ENCODE measurements around the gene APEX1. TPM values are rescaled to one million over a fixed set of nuclear protein-coding genes. Genes with fewer than 3 reads are reported as not detected.
"Not testable (repeated sequence)": the region's sequence is repeated elsewhere in the genome, so short reads cannot be mapped to it uniquely, and the experiment has no call there.

The APEX1 gene
- total RNA-seq, 2 donors from 2014 or later = 198 to 209 TPM

- no peak overlapping the region for H3K4me3 Mint-ChIP-seq
- ATAC-seq (replicated peaks in 1 of 2) (no peak), DNase-seq (no peak)
- H3K36me3 Mint-ChIP-seq (ENCODE audit: insufficient read depth in 2 of 2) = no peaks in the 10 kb centered on the region
- peaks cover 74% of the 10 kb centered on the region for H3K4me1 Mint-ChIP-seq (ENCODE audit: low read depth)
- H3K27me3 Mint-ChIP-seq (ENCODE audit: low read depth) = no peaks in the 10 kb centered on the region
- H3K27ac Mint-ChIP-seq = no peak overlapping the region
- H3K9me3 Mint-ChIP-seq = no peaks in the 10 kb centered on the region
These were observed 37.5 kb downstream of the APEX1 start for GRCh38 chr14:20492486-20492885.

- Mint-ChIP-seq H3K36me3 (ENCODE audit: insufficient read depth in 2 of 2) (no peaks in the 10 kb centered on the region), H3K4me1 (ENCODE audit: low read depth) (peaks cover 69% of the 10 kb centered on the region), H3K27ac (peak overlapping the region; percentile 83), H3K27me3 (ENCODE audit: low read depth) (no peaks in the 10 kb centered on the region), H3K4me3 (peak overlapping the region; percentile 37 to 54), H3K9me3 (no peaks in the 10 kb centered on the region)
- ATAC-seq (replicated peaks in 1 of 2) = no peak
- DNase-seq = no peak
These were observed 38.6 kb downstream of the APEX1 start for GRCh38 chr14:20493634-20494033.

GRCh38 chr14:20494935-20495766 lies 40.1 kb downstream of the APEX1 start:
- ATAC-seq (replicated peaks in 1 of 2) (peak; percentile 35 to 58), DNase-seq (no peak)
- Mint-ChIP-seq H3K4me1 (ENCODE audit: low read depth) (peaks cover 66% of the 10 kb centered on the region), H3K27me3 (ENCODE audit: low read depth) (no peaks in the 10 kb centered on the region), H3K9me3 (no peaks in the 10 kb centered on the region), H3K27ac (no peak overlapping the region), H3K36me3 (ENCODE audit: insufficient read depth in 2 of 2) (no peaks in the 10 kb centered on the region), H3K4me3 (peak overlapping the region in 1 of 2 donors; percentile 56)

GRCh38 chr14:20498622-20499021 lies 43.6 kb downstream of the APEX1 start:
- peak overlapping the region; percentile 5 to 23 for H3K4me3 Mint-ChIP-seq
- peak overlapping the region; percentile 6 for H3K27ac Mint-ChIP-seq
- H3K4me1 Mint-ChIP-seq (ENCODE audit: low read depth) = peaks cover 36% of the 10 kb centered on the region
- ATAC-seq (replicated peaks in 1 of 2) (peak in 1 of 2 donors; percentile 32), DNase-seq (no peak)
- H3K27me3 Mint-ChIP-seq (ENCODE audit: low read depth) = peaks cover 4% of the 10 kb centered on the region
- H3K36me3 Mint-ChIP-seq (ENCODE audit: insufficient read depth in 2 of 2) = no peaks in the 10 kb centered on the region
- H3K9me3 Mint-ChIP-seq = no peaks in the 10 kb centered on the region

- ATAC-seq (replicated peaks in 1 of 2) (peak; percentile 72 to 77), DNase-seq (peak in 1 of 2 donors; percentile 20)
- peaks cover 6% of the 10 kb centered on the region for H3K27me3 Mint-ChIP-seq (ENCODE audit: low read depth)
- H3K27ac Mint-ChIP-seq = no peak overlapping the region
- H3K4me3 Mint-ChIP-seq = no peak overlapping the region
- no peaks in the 10 kb centered on the region for H3K9me3 Mint-ChIP-seq
- H3K36me3 Mint-ChIP-seq (ENCODE audit: insufficient read depth in 2 of 2) = no peaks in the 10 kb centered on the region
- H3K4me1 Mint-ChIP-seq (ENCODE audit: low read depth) = peaks cover 32% of the 10 kb centered on the region
These were observed 44.1 kb downstream of the APEX1 start for GRCh38 chr14:20499108-20499507.

GRCh38 chr14:20499881-20500280 lies 44.9 kb downstream of the APEX1 start:
- Mint-ChIP-seq H3K27ac (no peak overlapping the region), H3K36me3 (ENCODE audit: insufficient read depth in 2 of 2) (no peaks in the 10 kb centered on the region), H3K4me1 (ENCODE audit: low read depth) (peaks cover 27% of the 10 kb centered on the region), H3K4me3 (no peak overlapping the region), H3K9me3 (no peaks in the 10 kb centered on the region), H3K27me3 (ENCODE audit: low read depth) (peaks cover 6% of the 10 kb centered on the region)
- DNase-seq (no peak), ATAC-seq (replicated peaks in 1 of 2) (no peak)

GRCh38 chr14:20501346-20501745 lies 46.3 kb downstream of the APEX1 start:
- H3K36me3 Mint-ChIP-seq (ENCODE audit: insufficient read depth in 2 of 2) = no peaks in the 10 kb centered on the region
- no peak for DNase-seq
- no peak for ATAC-seq (replicated peaks in 1 of 2)
- H3K4me1 Mint-ChIP-seq (ENCODE audit: low read depth) = peaks cover 13% of the 10 kb centered on the region
- H3K9me3 Mint-ChIP-seq = no peaks in the 10 kb centered on the region
- no peak overlapping the region for H3K4me3 Mint-ChIP-seq
- no peak overlapping the region for H3K27ac Mint-ChIP-seq
- peaks cover 6% of the 10 kb centered on the region for H3K27me3 Mint-ChIP-seq (ENCODE audit: low read depth)

GRCh38 chr14:20503898-20504297 lies 48.9 kb downstream of the APEX1 start:
- Mint-ChIP-seq H3K36me3 (ENCODE audit: insufficient read depth in 2 of 2) (no peaks in the 10 kb centered on the region), H3K4me3 (no peak overlapping the region), H3K9me3 (no peaks in the 10 kb centered on the region), H3K27ac (no peak overlapping the region), H3K4me1 (ENCODE audit: low read depth) (peaks cover 6% of the 10 kb centered on the region), H3K27me3 (ENCODE audit: low read depth) (peaks cover 6% of the 10 kb centered on the region)
- ATAC-seq (replicated peaks in 1 of 2) (no peak), DNase-seq (no peak)

- H3K4me3 Mint-ChIP-seq; ATAC-seq (replicated peaks in 1 of 2); H3K27me3 Mint-ChIP-seq (ENCODE audit: low read depth); H3K9me3 Mint-ChIP-seq; H3K36me3 Mint-ChIP-seq (ENCODE audit: insufficient read depth in 2 of 2); H3K27ac Mint-ChIP-seq; H3K4me1 Mint-ChIP-seq (ENCODE audit: low read depth); DNase-seq: not testable (repeated sequence)
These were observed 51.2 kb downstream of the APEX1 start for GRCh38 chr14:20506276-20506675.

- not testable (repeated sequence) for ATAC-seq (replicated peaks in 1 of 2); DNase-seq; H3K4me3 Mint-ChIP-seq
These were observed 51.7 kb downstream of the APEX1 start for GRCh38 chr14:20506752-20507151.

More at GRCh38 chr14:20506752-20507151, 51.7 kb downstream of the APEX1 start:
- not testable (repeated sequence) for H3K9me3 Mint-ChIP-seq; H3K27ac Mint-ChIP-seq; H3K4me1 Mint-ChIP-seq (ENCODE audit: low read depth); H3K27me3 Mint-ChIP-seq (ENCODE audit: low read depth); H3K36me3 Mint-ChIP-seq (ENCODE audit: insufficient read depth in 2 of 2)

Other genes with a start within 250 kb of the APEX1 start
- not detected for gene OR11H6, start 231.5 kb upstream of the APEX1 start, total RNA-seq
- not detected for gene OR11H7, start 226.2 kb upstream of the APEX1 start, total RNA-seq
- not detected for gene OR11H4, start 215.9 kb upstream of the APEX1 start, total RNA-seq
- 10 to 100 TPM; 15.5 to 16.7 TPM for gene TTC5, start 149.3 kb upstream of the APEX1 start, total RNA-seq
- 10 to 100 TPM; 73.4 to 89.9 TPM for gene CCNB1IP1, start 121.9 kb upstream of the APEX1 start, total RNA-seq
- gene PARP2, start 111.6 kb upstream of the APEX1 start, total RNA-seq = 10 to 100 TPM; 31.1 to 39.5 TPM
- 10 to 100 TPM; 40.2 to 41.4 TPM for gene TEP1, start 41.7 kb upstream of the APEX1 start, total RNA-seq
- gene KLHL33, start 19.1 kb upstream of the APEX1 start, total RNA-seq = under 1 TPM; 0.28 to 0.29 TPM
- 10 to 100 TPM; 50.7 to 68.1 TPM for gene OSGEP, start 414 bp upstream of the APEX1 start, total RNA-seq
- 10 to 100 TPM; 38.2 to 45.8 TPM for gene PIP4P1, start 6.2 kb downstream of the APEX1 start, total RNA-seq
- 100 to 1,000 TPM; 111 to 115 TPM for gene PNP, start 14.2 kb downstream of the APEX1 start, total RNA-seq
- under 1 TPM; 0.77 to 0.90 TPM for gene RNASE10, start 50.3 kb downstream of the APEX1 start, total RNA-seq
- gene RNASE9, start 105.8 kb downstream of the APEX1 start, total RNA-seq = not detected
- not detected for gene RNASE11, start 132.8 kb downstream of the APEX1 start, total RNA-seq
- gene RNASE12, start 136.2 kb downstream of the APEX1 start, total RNA-seq = not detected
- not detected for gene OR6S1, start 186.5 kb downstream of the APEX1 start, total RNA-seq
- gene RNASE4, start 229.3 kb downstream of the APEX1 start, total RNA-seq = under 1 TPM; 0.63 to 0.79 TPM
- gene ANG, start 233.5 kb downstream of the APEX1 start, total RNA-seq = 1 to 10 TPM in 1 of 2 donors, under 1 TPM in 1; 0.67 to 2.5 TPM